Lower lobe of right lung (tissue), 2 donors: ENCODE measurements around the gene BATF. TPM values are rescaled to one million over a fixed set of nuclear protein-coding genes. Genes with fewer than 3 reads are reported as not detected.

Experiments
- ATAC-seq, 2 donors: fragments of 200-7000 bp; cut with Tn5 transposase; one replicate each; pipeline ENCODE4 v1.9.1; 2020 to 2022; ENCODE audit warnings: mild to moderate bottlenecking in 2 of 2, moderate library complexity in 2 of 2
- DNase-seq: peaks from one replicate; pipeline ENCODE4 v3.0.0-alpha.2; 2020
- H3K27ac ChIP-seq: fragments of 200-600 bp; one replicate; pipeline ENCODE4 v1.8.0; 2022
- H3K27me3 ChIP-seq: fragments of 200-600 bp; one replicate; pipeline ENCODE4 v1.8.0; 2022; ENCODE audit warnings: low read depth
- H3K36me3 ChIP-seq: fragments of 200-600 bp; one replicate; pipeline ENCODE4 v1.8.0; 2022; ENCODE audit warnings: mild to moderate bottlenecking
- H3K4me1 ChIP-seq: fragments of 200-600 bp; one replicate; pipeline ENCODE4 v1.8.0; 2022
- H3K4me3 ChIP-seq: fragments of 200-600 bp; one replicate; pipeline ENCODE4 v1.8.0; 2022; ENCODE audit warnings: mild to moderate bottlenecking
- H3K9me3 ChIP-seq: fragments of 200-600 bp; one replicate; pipeline ENCODE4 v1.8.0; 2022
- CTCF ChIP-seq: fragments of 200-600 bp; IDR thresholded peaks from one replicate; pipeline ENCODE4 v1.8.0; 2022; ENCODE audit warnings: antibody characterized with exemption, mild to moderate bottlenecking
- intact Hi-C: fragments of 100-400 bp; cut with DNase I; formaldehyde crosslinking; loops from one replicate; pipeline ENCODE4 v1.11.0; 2022
- total RNA-seq: library from RNA; stranded (reverse); fragmentation: NEBNext Ultra II Directional; extraction: Animal tissue kit (Norgen Biotek cat#: 25700); gene quantifications from one replicate; pipeline ENCODE4 v1.2.1, GENCODE V29; 2021
- donor health status: DM: no; HTN: yes; CAD: no; lungs with severe emphysema.

Gene BATF
- total RNA-seq, 1 donor from 2014 or later, result 6.7 TPM

DNA sequence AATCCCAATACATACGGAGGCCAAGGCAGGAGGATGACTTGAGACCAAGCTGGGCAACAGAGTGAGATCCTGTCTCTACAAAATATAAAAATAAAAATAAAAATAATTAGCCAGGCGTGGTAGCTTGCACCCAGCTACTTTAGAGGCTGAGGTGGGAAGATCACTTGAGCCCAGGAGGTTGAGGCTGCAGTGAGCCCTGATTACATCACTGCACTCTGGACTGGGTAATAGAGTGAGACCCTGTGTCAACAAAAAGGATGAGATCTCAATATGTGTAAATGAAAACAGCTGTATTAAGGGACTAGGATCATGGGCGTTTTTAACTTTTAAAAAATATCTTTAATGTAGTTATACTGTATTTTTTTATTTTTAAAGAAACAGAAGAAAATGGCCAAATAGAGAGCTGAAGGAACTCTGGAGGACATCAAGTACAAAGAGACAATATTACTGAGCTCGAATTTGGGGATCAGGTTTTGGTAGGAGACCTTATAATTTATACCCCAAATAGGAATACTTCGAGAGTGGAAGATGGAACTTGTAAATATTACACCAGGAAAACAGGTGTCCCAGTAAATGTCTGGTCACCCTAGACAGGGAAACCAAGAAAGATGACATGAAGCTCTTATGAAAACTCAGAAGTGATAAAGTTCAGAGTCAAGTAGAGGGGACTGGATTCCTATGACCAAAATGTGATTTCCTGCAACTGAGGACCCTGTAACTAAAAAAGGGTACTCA lies 13.1 kb downstream of the BATF start:
- intact Hi-C loops, result no loop called here
- H3K27ac ChIP-seq, result peak overlapping the region; percentile 41
- H3K36me3 ChIP-seq, result no peaks in the 10 kb centered on the region
- H3K27me3 ChIP-seq, result no peaks in the 10 kb centered on the region
- ATAC-seq (no peak), DNase-seq (no peak)
- peaks cover 19% of the 10 kb centered on the region for H3K4me1 ChIP-seq
- no peak for TF ChIP-seq CTCF
- H3K9me3 ChIP-seq, result no peaks in the 10 kb centered on the region
- no peak overlapping the region for H3K4me3 ChIP-seq

GRCh38 chr14:75537071-75537470 lies 14.8 kb downstream of the BATF start:
- TF ChIP-seq CTCF, result no peak
- Histone ChIP-seq H3K36me3 (no peaks in the 10 kb centered on the region), H3K9me3 (no peaks in the 10 kb centered on the region), H3K4me3 (no peak overlapping the region), H3K27ac (peak overlapping the region; percentile 81), H3K27me3 (no peaks in the 10 kb centered on the region), H3K4me1 (peaks cover 26% of the 10 kb centered on the region)
- ATAC-seq (no peak), DNase-seq (no peak)
- intact Hi-C loops, result no loop called here

- Histone ChIP-seq H3K4me1 (peaks cover 47% of the 10 kb centered on the region), H3K9me3 (no peaks in the 10 kb centered on the region), H3K36me3 (no peaks in the 10 kb centered on the region), H3K4me3 (no peak overlapping the region), H3K27me3 (no peaks in the 10 kb centered on the region), H3K27ac (no peak overlapping the region)
- no peak for TF ChIP-seq CTCF
- no peak for ATAC-seq
- intact Hi-C loops, result no loop called here
- DNase-seq, result no peak
These were observed 16.9 kb downstream of the BATF start for GRCh38 chr14:75539162-75539560.

DNA sequence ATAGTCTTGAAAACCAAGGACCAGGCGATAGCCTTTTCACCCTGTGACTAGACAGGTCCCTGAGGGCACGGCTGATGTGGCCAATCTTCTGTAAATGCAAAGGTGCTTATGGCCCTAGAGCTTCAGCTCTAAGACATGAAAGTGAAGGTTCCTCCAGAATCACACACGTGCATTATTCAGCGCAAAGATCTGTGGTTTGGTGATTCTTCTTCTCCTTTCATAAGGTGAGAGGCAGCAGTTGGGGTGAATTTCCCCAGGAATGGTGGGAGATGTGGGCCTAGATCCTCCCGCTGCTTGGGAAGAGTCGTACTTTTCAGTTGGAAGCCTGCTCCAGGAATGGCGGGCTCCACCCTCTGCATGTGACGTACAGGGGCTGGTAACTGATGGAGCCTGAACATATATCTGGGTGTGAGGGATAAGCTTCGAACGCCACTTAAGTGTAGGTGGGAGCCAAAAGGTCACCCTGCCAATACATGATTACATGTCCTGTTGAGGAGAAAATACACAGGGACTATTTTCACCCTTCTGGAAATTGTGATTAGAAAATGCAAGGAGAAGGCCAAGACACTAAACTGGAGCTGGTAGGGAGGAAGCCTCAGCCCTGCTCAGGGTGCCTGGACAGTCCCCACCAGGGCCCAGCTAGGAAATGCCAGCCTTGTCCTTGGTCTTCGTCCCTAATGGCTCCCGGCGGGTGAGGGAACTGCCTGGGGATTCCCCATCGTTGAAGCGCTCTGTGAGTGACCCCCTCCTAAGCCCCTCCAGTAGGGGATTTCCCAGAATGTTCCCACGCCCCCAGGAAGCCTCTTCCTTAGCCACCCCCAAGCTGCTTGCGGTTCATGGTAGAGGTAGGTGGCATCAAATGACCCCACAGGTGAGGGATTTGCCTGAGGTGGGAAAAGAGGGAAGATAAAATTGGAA lies 17.6 kb downstream of the BATF start:
- DNase-seq, result no peak
- intact Hi-C loops, result no loop called here
- Histone ChIP-seq H3K9me3 (no peaks in the 10 kb centered on the region), H3K27ac (no peak overlapping the region), H3K36me3 (no peaks in the 10 kb centered on the region), H3K27me3 (no peaks in the 10 kb centered on the region), H3K4me3 (no peak overlapping the region), H3K4me1 (peaks cover 47% of the 10 kb centered on the region)
- no peak for ATAC-seq
- TF ChIP-seq CTCF, result no peak

GRCh38 chr14:75540479-75540851 lies 18.2 kb downstream of the BATF start:
- no peak for TF ChIP-seq CTCF
- no peaks in the 10 kb centered on the region for H3K27me3 ChIP-seq
- H3K27ac ChIP-seq, result no peak overlapping the region
- intact Hi-C loops, result no loop called here
- no peak for DNase-seq
- ATAC-seq, result no peak
- H3K36me3 ChIP-seq, result no peaks in the 10 kb centered on the region
- peaks cover 46% of the 10 kb centered on the region for H3K4me1 ChIP-seq
- no peak overlapping the region for H3K4me3 ChIP-seq
- no peaks in the 10 kb centered on the region for H3K9me3 ChIP-seq
